Calu3 (cell line): Measurements from ENCODE around the gene MEPCE. TPM values are rescaled to one million over a fixed set of nuclear protein-coding genes. Genes with fewer than 3 reads are reported as not detected.
"Not testable (repeated sequence)": the region's sequence is repeated elsewhere in the genome, so short reads cannot be mapped to it uniquely, and the experiment has no call there.

Experiments
- BruUV-seq: library from RNA; stranded (reverse); fragments of 400-500 nt; replicated peaks from 2 replicates; lab custom pipeline; 2021; lab: Mats Ljungman, UMichigan
- CTCF ChIA-PET: fragments of 300-600 bp; sonication (Branson Sonifier 250); formaldehyde crosslinking; loops from one replicate; lab custom pipeline; 2022; ENCODE audit warnings: antibody characterized with exemption; lab: Charles Lee
- DNase-seq: peaks from one replicate; pipeline ENCODE4 v3.0.0; 2022
- H3K27ac Mint-ChIP-seq: one replicate; pipeline ENCODE4 v1.8.0; 2022; ENCODE audit warnings: mixed read lengths; ENCODE audit not compliant: unreplicated experiment
- H3K27me3 Mint-ChIP-seq: one replicate; pipeline ENCODE4 v1.8.0; 2022; ENCODE audit warnings: mixed read lengths; ENCODE audit not compliant: unreplicated experiment
- H3K36me3 Mint-ChIP-seq: one replicate; pipeline ENCODE4 v1.8.0; 2022; ENCODE audit warnings: mild to moderate bottlenecking, moderate library complexity, mixed read lengths; ENCODE audit not compliant: insufficient read depth, unreplicated experiment
- H3K4me1 Mint-ChIP-seq: one replicate; pipeline ENCODE4 v1.8.0; 2022; ENCODE audit warnings: mild to moderate bottlenecking, low read depth, mixed read lengths; ENCODE audit not compliant: unreplicated experiment
- H3K4me3 Mint-ChIP-seq: one replicate; pipeline ENCODE4 v1.8.0; 2022; ENCODE audit warnings: mild to moderate bottlenecking, low read depth, moderate library complexity, mixed read lengths; ENCODE audit not compliant: unreplicated experiment
- H3K9me3 Mint-ChIP-seq: one replicate; pipeline ENCODE4 v1.8.0; 2022; ENCODE audit warnings: low read depth, mixed read lengths; ENCODE audit not compliant: unreplicated experiment
- CTCF ChIP-seq: fragments of 200-600 bp; IDR thresholded peaks from one replicate; pipeline ENCODE4 v1.8.0; 2022; ENCODE audit warnings: antibody characterized with exemption; ENCODE audit not compliant: unreplicated experiment
- intact Hi-C: fragments of 100-400 bp; cut with micrococcal nuclease; formaldehyde crosslinking; loops from one replicate; pipeline ENCODE4 v1.10.0; 2022; ENCODE audit not compliant: unreplicated experiment
- total RNA-seq: library from RNA; stranded (reverse); gene quantifications from 2 replicates; pipeline ENCODE4 v1.2.3, GENCODE V29; 2022

The MEPCE gene
- total RNA-seq, 1 experiment from 2014 or later, result 26.1 TPM

GRCh38 chr7:100449190-100449795, 19.7 kb downstream of the MEPCE start:
- no TSS peak for BruUV-seq
- Mint-ChIP-seq H3K27ac (no peak overlapping the region), H3K4me1 (no peaks in the 10 kb centered on the region), H3K27me3 (no peaks in the 10 kb centered on the region), H3K4me3 (no peak overlapping the region), H3K9me3 (no peaks in the 10 kb centered on the region), H3K36me3 (peaks cover 9% of the 10 kb centered on the region)
- DNase-seq, result no peak
- no peak for TF ChIP-seq CTCF
- CTCF ChIA-PET, result interaction anchor here (0.7 kb wide), 1 partner anchor 338 kb away, joined by 6 read pairs; no protein-coding TSS in a partner anchor
- intact Hi-C loops, result no loop called here

- no TSS peak for BruUV-seq
- H3K4me3 Mint-ChIP-seq, result no peak overlapping the region
- H3K27ac Mint-ChIP-seq, result no peak overlapping the region
- H3K9me3 Mint-ChIP-seq, result no peaks in the 10 kb centered on the region
- H3K4me1 Mint-ChIP-seq, result no peaks in the 10 kb centered on the region
- intact Hi-C loops, result no loop called here
- H3K27me3 Mint-ChIP-seq, result no peaks in the 10 kb centered on the region
- no peak for DNase-seq
- no peak for TF ChIP-seq CTCF
- CTCF ChIA-PET, result no interaction called here
- H3K36me3 Mint-ChIP-seq, result peaks cover 9% of the 10 kb centered on the region
Measured at GRCh38 chr7:100452513-100452912, 22.9 kb downstream of the MEPCE start.

- H3K9me3 Mint-ChIP-seq, H3K27ac Mint-ChIP-seq, DNase-seq, H3K27me3 Mint-ChIP-seq, H3K4me3 Mint-ChIP-seq, BruUV-seq, intact Hi-C loops, H3K4me1 Mint-ChIP-seq, H3K36me3 Mint-ChIP-seq: not testable (repeated sequence)
- CTCF ChIA-PET, result interaction anchor here (0.6 kb wide), 1 partner anchor 181 kb away, joined by 3 read pairs; no protein-coding TSS in a partner anchor
Measured at GRCh38 chr7:100453854-100454253, 24.2 kb downstream of the MEPCE start.

GRCh38 chr7:100455206-100455605, 25.6 kb downstream of the MEPCE start:
- Mint-ChIP-seq H3K27me3 (no peaks in the 10 kb centered on the region), H3K9me3 (no peaks in the 10 kb centered on the region), H3K4me1 (no peaks in the 10 kb centered on the region), H3K4me3 (no peak overlapping the region), H3K27ac (no peak overlapping the region), H3K36me3 (peaks cover 9% of the 10 kb centered on the region)
- TF ChIP-seq CTCF, result no peak
- no peak for DNase-seq
- intact Hi-C loops, result no loop called here
- no TSS peak for BruUV-seq
- CTCF ChIA-PET, result interaction anchor here (0.6 to 1.1 kb wide), 2 partner anchors 114 to 939 kb away, joined by 3 to 6 read pairs; no protein-coding TSS in a partner anchor

GRCh38 chr7:100456562-100456961, 26.9 kb downstream of the MEPCE start:
- no peak for TF ChIP-seq CTCF
- Mint-ChIP-seq H3K9me3 (no peaks in the 10 kb centered on the region), H3K27ac (no peak overlapping the region), H3K36me3 (no peaks in the 10 kb centered on the region), H3K4me1 (no peaks in the 10 kb centered on the region), H3K27me3 (no peaks in the 10 kb centered on the region), H3K4me3 (no peak overlapping the region)
- CTCF ChIA-PET, result interaction anchor here (0.9 kb wide), 1 partner anchor 64 kb away, joined by 5 read pairs; no protein-coding TSS in a partner anchor
- no TSS peak for BruUV-seq
- intact Hi-C loops, result no loop called here
- DNase-seq, result no peak
